Peyer's patch (tissue), 4 donors: Measurements from ENCODE around the gene HOXB5.

Source experiments
- POLR2A ChIP-seq, 2 donors: fragments of 450-650 bp; IDR thresholded peaks; one replicate each; pipeline ENCODE4 v1.5.1; 2017; ENCODE audit warnings: antibody characterized with exemption in 2 of 2, mild to moderate bottlenecking in 2 of 2, moderate library complexity in 2 of 2
- TF ChIP-seq, protein P1 (sequence below), 6 experiments: fragments of 450-650 bp in 4 of 6; fragments of 200-600 bp in 2 of 6; sonication (generic) in 1 of 6; IDR thresholded peaks; one replicate each; pipeline ENCODE4 v1.5.1; 2017 to 2019; ENCODE audit warnings: antibody characterized with exemption in 6 of 6, mild to moderate bottlenecking in 3 of 6, moderate library complexity in 1 of 6

GRCh38 chr17:48641541-48642058 is 48.0 kb upstream of the HOXB5 start:
- TF ChIP-seq POLR2A (IDR thresholded peaks at IDR 0.05): no peak
- TF ChIP-seq, protein P1, sequence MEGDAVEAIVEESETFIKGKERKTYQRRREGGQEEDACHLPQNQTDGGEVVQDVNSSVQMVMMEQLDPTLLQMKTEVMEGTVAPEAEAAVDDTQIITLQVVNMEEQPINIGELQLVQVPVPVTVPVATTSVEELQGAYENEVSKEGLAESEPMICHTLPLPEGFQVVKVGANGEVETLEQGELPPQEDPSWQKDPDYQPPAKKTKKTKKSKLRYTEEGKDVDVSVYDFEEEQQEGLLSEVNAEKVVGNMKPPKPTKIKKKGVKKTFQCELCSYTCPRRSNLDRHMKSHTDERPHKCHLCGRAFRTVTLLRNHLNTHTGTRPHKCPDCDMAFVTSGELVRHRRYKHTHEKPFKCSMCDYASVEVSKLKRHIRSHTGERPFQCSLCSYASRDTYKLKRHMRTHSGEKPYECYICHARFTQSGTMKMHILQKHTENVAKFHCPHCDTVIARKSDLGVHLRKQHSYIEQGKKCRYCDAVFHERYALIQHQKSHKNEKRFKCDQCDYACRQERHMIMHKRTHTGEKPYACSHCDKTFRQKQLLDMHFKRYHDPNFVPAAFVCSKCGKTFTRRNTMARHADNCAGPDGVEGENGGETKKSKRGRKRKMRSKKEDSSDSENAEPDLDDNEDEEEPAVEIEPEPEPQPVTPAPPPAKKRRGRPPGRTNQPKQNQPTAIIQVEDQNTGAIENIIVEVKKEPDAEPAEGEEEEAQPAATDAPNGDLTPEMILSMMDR (IDR thresholded peaks at IDR 0.05): no peak
